GM21723 (cell line): ENCODE results near the gene KCNJ5.
"Not testable (repeated sequence)": the region's sequence is repeated elsewhere in the genome, so short reads cannot be mapped to it uniquely, and the experiment has no call there.

Experiments
- ATAC-seq: cut with Tn5 transposase; IDR thresholded peaks from one replicate; pipeline ENCODE4 v1.9.1; 2021; ENCODE audit warnings: mild to moderate bottlenecking, moderate library complexity; ENCODE audit not compliant: unreplicated experiment

KCNJ5 gene

DNA sequence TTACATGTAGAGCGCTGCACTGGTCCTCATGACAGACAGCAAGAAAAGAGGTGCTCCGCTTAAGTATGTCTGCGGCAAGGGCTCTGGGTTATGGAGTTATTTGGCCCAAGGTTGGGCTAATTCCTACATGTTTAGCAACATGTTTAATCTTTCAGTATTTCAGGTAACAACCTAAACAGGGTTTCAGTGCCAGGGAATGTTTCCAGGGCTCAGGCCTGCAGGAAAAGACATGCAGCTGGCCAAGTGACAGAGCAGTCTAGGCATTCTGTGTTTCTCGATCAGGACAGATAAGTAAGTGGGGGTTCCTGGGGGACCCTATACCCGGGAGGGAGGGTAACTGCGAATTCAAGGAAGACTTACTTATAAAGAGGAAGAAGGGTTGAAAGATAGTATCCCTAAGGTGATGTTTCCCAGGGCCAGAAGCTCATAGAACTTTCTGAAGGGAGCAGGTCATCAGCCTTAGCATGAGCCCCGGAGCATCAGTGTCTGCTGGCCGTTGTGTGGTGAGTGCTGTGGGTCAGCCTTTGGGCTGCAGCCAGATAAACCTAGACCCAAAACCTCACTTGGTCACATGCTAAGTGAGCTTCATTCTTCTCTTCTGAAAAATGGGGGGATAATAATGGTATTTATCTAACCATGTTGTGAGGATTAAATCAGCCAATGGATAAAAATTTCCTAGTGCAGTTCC is 18.4 kb downstream of the KCNJ5 start:
- ATAC-seq: no peak

DNA sequence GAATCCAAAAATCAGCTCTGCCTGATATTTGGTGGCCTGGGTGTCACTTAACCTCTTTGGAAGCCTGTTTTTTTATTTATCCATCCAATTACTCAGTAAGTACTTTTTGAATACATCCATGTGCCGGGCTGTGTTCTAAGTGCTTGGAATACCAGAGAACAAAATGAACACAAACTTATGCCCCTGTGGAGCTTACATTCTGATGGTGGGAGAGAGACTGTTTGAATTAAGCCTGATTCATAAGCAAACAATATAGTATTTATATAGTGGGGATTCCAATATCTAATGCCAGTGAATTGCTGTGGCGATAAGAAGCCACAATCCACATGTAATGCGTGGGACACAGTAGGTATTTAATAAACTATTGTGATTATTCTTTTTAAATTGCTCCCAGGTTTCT is 19.4 kb downstream of the KCNJ5 start:
- no peak for ATAC-seq

DNA sequence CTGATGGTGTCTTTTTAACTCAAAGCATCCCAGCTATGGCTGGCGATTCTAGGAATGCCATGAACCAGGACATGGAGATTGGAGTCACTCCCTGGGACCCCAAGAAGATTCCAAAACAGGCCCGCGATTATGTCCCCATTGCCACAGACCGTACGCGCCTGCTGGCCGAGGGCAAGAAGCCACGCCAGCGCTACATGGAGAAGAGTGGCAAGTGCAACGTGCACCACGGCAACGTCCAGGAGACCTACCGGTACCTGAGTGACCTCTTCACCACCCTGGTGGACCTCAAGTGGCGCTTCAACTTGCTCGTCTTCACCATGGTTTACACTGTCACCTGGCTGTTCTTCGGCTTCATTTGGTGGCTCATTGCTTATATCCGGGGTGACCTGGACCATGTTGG is 20.1 kb downstream of the KCNJ5 start:
- ATAC-seq: no peak

DNA sequence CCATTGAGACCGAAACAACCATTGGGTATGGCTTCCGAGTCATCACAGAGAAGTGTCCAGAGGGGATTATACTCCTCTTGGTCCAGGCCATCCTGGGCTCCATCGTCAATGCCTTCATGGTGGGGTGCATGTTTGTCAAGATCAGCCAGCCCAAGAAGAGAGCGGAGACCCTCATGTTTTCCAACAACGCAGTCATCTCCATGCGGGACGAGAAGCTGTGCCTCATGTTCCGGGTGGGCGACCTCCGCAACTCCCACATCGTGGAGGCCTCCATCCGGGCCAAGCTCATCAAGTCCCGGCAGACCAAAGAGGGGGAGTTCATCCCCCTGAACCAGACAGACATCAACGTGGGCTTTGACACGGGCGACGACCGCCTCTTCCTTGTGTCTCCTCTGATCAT is 20.5 kb downstream of the KCNJ5 start:
- ATAC-seq: no peak

DNA sequence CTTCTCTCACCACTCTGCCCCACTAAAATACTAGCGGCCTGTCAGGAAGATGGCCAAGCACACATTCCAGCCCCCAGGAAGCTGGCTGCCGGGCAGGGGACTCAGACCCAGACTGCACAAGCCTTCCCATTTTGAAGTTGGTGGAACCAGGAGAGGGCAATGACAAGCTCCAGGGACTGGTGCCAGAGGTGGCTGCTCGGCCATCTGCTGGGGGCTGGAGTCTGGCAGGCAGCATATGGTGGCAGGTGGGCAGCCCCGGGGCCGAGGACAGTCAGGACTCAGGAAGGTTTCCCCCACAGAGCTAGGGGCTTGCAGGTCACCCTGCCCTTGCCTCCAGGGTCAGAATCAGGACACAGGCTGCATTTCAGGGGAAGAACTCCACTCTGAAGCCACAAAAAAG is 22.6 kb downstream of the KCNJ5 start:
- ATAC-seq: no peak

DNA sequence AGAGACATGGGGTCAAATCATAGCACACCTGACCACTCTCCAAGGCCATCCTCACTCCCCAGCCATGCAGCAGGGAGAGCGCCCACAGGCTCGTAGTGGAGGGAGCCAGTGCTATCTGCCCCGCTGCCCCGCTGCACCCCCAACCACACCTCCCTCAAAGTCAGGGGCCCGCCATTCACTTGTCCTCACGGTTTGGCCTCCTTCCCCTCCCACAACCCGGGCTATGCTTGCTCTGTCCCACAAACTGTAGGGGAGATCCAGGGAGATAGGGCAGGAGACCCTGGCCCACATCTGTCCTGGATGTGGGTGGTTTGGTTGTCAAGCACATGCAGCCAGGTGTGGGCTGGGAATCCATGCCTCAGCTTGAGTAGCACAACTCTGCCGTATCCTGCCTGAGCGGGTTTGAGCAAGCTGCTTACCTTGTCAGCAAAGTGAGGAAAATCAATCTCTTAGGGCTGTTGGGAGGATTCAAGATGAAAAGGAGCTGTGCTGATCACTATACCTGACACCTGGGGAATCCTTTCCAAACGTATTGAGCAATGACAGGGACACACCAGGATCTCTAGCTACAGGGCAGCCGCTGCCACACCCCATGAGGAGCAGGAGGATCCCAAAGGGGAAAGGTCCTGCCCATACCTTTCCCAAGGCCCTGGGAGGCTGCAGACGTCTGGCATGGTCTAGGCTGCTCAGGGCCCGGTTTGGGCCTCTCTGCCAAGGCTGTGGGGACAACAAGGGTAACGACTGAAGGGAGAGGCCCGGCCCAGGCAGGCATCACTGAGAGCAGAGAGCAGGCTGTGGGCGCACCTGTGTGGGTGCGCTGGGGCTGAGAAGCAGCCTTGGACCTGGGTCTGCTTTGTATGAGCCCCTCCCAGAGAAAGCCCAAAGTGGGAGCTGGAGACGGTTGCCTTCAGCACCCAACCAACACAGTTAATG is 23.3 kb downstream of the KCNJ5 start:
- ATAC-seq: no peak

GRCh38 chr11:128915149-128915521 is 24.0 kb downstream of the KCNJ5 start:
- no peak for ATAC-seq

DNA sequence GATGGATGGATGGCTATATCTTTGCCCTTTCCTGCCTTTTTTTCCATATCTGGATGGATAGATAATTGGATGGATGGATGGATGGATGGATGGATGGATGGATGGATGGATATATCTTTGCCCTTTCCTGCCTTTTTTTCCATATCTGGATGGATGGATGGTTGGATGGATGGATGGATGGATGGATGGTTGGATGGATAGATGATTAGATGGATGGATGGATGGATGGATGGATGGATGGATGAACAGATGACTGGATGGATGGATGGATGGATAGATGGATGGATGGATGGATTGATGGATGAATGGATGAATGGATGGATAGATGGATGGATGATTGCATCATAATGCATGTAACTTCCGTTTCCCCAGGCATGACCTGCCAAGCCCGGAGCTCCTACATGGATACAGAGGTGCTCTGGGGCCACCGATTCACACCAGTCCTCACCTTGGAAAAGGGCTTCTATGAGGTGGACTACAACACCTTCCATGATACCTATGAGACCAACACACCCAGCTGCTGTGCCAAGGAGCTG is 24.9 kb downstream of the KCNJ5 start:
- ATAC-seq: no peak

GRCh38 chr11:128916681-128917080 is 25.5 kb downstream of the KCNJ5 start:
- no peak for ATAC-seq

DNA sequence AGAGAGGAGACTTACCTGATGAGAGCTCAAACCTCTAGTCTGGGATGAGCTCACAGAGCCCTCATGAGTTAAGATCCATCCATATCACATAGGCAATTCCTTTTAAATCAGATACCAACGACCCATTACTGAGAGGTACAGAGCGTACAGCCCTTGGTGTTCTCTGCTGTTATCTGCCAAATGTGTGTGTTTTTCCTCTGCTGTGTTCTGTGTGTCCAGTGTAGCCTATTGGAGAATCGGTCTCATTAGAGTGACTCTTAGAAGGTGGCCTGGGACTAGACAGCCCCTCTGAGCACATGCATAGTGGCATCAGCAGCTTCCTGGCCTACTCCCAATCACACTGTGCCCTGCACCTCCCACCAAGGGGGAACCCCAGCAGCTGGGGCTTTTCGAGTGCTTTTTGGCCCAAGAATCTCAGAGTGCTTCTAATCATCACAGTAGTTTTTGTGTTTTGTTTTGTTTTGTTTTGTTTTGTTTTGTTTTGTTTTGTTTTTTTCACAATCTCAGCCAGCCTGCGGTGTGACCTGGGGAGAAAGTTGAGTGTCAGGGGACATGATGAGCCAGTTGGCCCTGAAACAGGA is 26.1 kb downstream of the KCNJ5 start:
- ATAC-seq: no peak

- ATAC-seq: no peak
These were observed 28.1 kb downstream of the KCNJ5 start for GRCh38 chr11:128919216-128919615.

DNA sequence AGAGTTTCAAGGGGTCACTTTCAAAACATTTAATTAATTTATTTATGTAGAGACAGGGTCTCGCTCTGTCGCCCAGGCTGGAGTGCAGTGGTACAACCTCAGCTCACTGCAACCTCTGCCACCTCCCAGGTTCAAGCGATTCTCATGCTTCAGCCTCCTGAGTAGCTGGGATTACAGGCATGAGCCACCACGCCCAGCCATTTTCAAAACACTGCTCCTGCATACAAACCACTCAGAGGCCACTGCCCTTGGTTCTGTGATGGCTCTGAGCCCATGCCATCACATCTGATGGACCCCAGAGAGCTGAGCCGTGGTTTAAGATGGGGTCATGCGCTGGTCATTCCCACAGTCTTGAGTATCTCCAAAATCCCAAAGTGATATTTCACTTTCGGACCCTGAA is 28.5 kb downstream of the KCNJ5 start:
- not testable (repeated sequence) for ATAC-seq

DNA sequence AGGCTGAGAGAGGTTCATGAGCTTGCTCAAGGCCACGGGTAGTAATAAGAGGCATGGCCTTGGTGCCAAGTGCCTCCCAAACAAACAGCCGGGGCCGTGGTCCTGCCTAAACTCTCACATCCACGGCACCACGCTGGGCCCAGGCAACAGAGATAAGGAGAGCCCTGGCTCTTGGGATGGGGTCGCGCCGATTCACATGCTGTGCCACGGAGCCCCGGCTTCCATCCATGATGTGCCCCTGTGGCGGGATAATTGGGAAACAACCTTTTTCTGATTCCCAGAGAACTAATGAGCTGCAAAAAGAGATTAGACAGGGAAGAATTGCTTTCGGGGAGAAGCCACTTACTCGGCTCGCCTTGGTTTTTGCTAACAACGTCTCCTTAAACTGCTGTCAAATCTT is 29.5 kb downstream of the KCNJ5 start:
- no peak for ATAC-seq

- ATAC-seq: no peak
These were observed 30.6 kb downstream of the KCNJ5 start for GRCh38 chr11:128921793-128922192.

- no peak for ATAC-seq
These were observed 32.9 kb downstream of the KCNJ5 start for GRCh38 chr11:128924104-128924503.

DNA sequence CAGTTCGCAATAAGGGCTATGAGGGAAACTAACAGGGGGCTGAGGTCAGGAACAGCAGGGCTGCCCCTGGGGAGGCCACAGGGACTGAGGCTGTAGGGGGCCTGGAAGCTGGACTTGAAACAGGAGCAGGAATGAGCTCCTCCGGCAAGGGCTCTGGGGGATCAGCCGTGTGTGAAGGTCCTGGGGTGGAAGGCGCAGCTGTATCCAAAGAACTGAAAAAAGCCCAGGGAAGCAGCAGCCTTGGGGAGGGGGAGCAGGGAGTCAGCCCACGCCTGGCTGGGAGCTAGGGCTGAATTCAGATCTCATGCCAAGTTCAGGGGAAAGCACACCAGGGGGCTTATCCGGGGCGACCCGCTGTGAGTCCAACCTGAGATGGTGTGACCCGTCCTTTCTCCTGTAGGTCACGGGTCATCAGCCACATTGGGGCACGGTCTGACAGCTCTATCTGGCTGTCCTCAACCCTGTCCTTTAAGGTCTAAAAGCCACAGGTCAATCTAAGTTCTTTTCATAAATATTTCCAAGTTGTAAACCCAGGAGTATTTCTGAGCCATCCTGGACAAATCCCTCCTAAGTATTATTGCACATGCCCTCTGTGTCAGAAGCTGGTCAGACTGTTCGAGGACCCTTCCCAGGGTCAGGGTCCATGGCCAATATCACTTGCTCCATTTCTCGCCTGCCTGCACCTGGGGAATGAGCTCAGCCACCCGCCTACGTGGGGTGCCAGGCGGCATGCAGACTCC is 33.5 kb downstream of the KCNJ5 start:
- ATAC-seq: no peak

DNA sequence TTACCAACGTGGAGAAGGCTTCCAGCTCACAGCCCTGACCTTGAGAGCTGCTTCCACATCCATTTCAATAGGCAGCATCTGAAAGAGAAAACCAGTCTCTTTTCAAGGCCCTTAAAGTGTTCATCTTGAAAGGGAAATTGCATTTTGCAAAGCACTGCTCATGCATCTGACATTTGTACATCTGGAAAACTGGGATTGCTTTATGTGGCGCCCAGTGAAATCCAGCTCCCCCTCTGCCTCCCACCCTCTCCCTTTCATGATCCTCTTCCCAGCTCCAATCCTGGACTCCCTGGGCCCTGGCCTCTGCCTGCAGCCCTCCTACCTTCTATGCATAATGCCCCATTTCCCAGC is 34.1 kb downstream of the KCNJ5 start:
- ATAC-seq: no peak

- no peak for ATAC-seq
These were observed 34.8 kb downstream of the KCNJ5 start for GRCh38 chr11:128926000-128926399.

DNA sequence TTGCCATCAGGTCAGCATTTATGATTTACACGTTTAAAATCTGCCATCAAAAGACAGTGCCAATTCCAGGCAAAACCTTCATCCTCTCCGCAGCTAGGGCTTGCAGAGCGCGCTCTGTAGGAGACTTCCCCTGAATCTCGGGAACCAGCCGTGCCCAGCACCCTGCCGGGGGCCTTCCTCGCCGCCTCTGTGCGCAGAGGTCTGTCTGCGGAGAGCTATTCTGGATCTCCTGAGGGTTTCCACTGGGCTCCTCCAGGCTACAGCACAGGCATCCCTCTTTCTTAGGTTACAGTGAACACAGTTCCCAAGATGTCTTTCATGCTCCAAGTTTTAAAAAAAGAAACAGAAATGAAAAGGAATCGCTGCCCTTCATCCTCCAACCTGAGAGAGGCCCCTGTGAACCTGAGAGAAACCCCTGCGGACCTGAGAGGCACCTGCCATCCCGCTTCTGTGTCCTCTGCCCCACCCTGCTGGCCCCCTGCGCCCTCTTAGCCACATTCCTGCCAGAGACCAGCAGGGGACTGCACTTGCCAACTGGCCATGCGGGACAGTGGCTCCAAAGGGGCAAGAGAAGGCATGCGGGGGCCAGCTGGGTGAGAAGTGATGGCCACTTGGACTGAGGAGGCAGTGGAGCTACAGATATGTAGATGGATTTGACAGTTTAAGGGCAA is 35.4 kb downstream of the KCNJ5 start:
- ATAC-seq: no peak

GRCh38 chr11:128927108-128927461 is 35.9 kb downstream of the KCNJ5 start:
- ATAC-seq: no peak
